Dendritic cell treated with granulocyte-macrophage colony-stimulating factor and Interleukin-4, amounts not matched to agents 40 ng/mL and 50 ng/mL, for 4 days (primary cell): ENCODE data around the gene ABHD18.
"Not testable (repeated sequence)": the region's sequence is repeated elsewhere in the genome, so short reads cannot be mapped to it uniquely, and the experiment has no call there.

Experiments used
- H3K27ac Mint-ChIP-seq: one replicate; pipeline ENCODE4 v1.8.0; 2022; ENCODE audit warnings: mild to moderate bottlenecking, mixed read lengths
- H3K27me3 Mint-ChIP-seq: one replicate; pipeline ENCODE4 v1.8.0; 2022; ENCODE audit warnings: mild to moderate bottlenecking, mixed read lengths
- H3K36me3 Mint-ChIP-seq: one replicate; pipeline ENCODE4 v1.8.0; 2022; ENCODE audit warnings: low read depth, mixed read lengths
- H3K4me1 Mint-ChIP-seq: one replicate; pipeline ENCODE4 v1.8.0; 2022; ENCODE audit warnings: low read depth, mixed read lengths
- H3K4me3 Mint-ChIP-seq: one replicate; pipeline ENCODE4 v1.8.0; 2022; ENCODE audit warnings: mild to moderate bottlenecking, moderate library complexity, mixed read lengths
- H3K9me3 Mint-ChIP-seq: one replicate; pipeline ENCODE4 v1.8.0; 2022; ENCODE audit warnings: mixed read lengths
- intact Hi-C: fragments of 100-400 bp; cut with micrococcal nuclease; formaldehyde crosslinking; loops from one replicate; pipeline ENCODE4 v1.15.0; 2022

ABHD18 gene

DNA sequence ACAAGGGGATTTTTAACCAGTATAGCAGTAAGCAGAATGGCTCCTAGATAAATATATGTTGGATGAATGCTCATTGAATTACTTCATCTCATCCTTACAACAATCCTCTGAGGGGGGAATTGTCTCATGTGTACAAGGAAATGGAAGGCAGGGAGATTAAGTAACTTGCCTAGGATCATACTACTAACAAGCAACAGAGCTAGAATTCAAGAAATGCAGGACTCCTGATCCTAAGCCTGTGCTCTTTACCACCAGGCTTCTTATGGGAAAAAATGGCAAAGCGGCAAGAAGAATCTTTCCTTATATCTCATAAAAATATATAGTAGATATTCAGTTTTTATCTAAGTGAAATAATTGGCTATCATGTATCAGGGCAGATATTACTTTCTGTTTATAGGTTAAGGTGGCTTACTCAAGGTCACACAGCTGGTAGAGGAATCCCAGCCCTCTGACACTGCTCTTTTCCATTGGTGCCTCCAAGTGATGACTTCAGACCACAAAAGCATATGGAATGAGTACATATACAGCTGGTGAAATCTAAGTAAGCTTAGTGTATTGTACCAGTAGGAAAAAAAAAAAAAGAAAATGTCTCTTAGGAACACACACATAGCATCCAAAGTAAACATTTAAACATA lies 2.1 kb downstream of the ABHD18 start:
- Mint-ChIP-seq H3K4me3 (no peak overlapping the region), H3K27ac (no peak overlapping the region), H3K4me1 (peaks cover 18% of the 10 kb centered on the region), H3K9me3 (no peaks in the 10 kb centered on the region), H3K36me3 (peaks cover 14% of the 10 kb centered on the region), H3K27me3 (no peaks in the 10 kb centered on the region)
- intact Hi-C loops = loop anchor here (5.0 to 10.0 kb wide), 2 partner anchors 185 to 342 kb away; partner anchors contain the start of gene HSPA4L

DNA sequence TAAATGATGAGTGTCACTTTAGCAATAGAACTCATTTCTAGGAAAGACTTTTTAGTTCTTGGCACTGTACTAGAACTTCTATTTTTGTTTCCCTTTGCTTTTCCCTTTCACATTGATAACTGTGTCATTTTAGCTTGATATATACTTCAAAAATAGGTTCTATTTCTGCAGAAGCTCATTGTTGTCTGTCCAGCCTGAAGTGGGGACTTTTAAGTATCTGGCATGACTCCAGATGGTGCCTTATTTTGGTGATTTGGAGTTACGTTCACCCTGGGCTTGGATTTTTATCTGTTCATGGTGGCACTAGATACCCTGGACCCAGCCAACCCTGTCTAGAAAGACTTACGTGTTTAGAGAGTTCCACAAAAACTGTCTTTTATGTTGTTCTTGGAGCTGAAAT lies 3.4 kb downstream of the ABHD18 start:
- H3K27me3 Mint-ChIP-seq = no peaks in the 10 kb centered on the region
- peaks cover 24% of the 10 kb centered on the region for H3K36me3 Mint-ChIP-seq
- no peaks in the 10 kb centered on the region for H3K9me3 Mint-ChIP-seq
- intact Hi-C loops = loop anchor here (5.0 to 10.0 kb wide), 2 partner anchors 186 to 344 kb away; partner anchors contain the start of gene HSPA4L
- peaks cover 11% of the 10 kb centered on the region for H3K4me1 Mint-ChIP-seq
- H3K4me3 Mint-ChIP-seq = no peak overlapping the region
- H3K27ac Mint-ChIP-seq = no peak overlapping the region

DNA sequence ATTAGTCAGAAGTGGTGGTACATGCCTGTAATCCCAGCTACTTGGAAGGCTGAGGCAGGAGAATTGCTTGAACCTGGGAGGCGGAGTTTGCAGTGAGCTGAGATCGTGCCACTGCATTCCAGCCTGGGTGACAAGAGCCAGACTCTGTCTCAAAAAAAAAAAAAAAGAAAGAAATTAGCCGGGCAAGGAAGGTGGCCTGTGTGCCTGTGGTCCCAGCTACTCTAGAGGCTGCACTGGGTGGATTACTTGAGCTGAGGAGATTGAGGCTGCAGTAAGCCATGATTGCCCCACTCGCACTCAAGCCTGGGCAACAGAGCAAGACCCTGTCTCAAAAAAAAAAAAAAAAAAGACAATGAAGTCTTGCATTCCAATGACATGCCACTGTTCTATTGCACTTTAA lies 5.7 kb downstream of the ABHD18 start:
- H3K27ac Mint-ChIP-seq, intact Hi-C loops, H3K9me3 Mint-ChIP-seq, H3K27me3 Mint-ChIP-seq, H3K4me1 Mint-ChIP-seq, H3K4me3 Mint-ChIP-seq: not testable (repeated sequence)
- peaks cover 26% of the 10 kb centered on the region for H3K36me3 Mint-ChIP-seq

GRCh38 chr4:127975121-127975770 lies 10.0 kb downstream of the ABHD18 start:
- no peak overlapping the region for H3K27ac Mint-ChIP-seq
- intact Hi-C loops = no loop called here
- H3K36me3 Mint-ChIP-seq = peaks cover 38% of the 10 kb centered on the region
- H3K4me1 Mint-ChIP-seq = no peaks in the 10 kb centered on the region
- no peak overlapping the region for H3K4me3 Mint-ChIP-seq
- no peaks in the 10 kb centered on the region for H3K9me3 Mint-ChIP-seq
- H3K27me3 Mint-ChIP-seq = no peaks in the 10 kb centered on the region

DNA sequence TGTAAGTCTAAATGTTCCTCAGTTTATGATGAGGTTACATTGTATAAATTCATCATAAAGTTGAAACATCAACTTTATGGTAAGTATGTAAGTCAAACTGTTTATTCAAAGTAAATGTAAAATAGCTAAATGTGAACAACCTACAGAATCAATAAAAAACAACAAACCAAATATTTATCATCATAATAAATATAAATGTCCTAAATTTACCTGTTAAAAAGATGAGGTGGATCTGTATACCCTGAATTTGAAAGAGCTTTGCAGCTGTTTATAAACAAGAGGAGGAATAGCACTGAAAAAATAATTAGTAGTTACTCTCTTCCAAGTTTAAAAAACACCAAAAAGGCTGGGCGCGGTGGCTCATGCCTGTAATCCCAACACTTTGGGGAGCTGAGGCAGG lies 13.7 kb downstream of the ABHD18 start:
- Mint-ChIP-seq H3K27me3 (no peaks in the 10 kb centered on the region), H3K27ac (no peak overlapping the region), H3K36me3 (peaks cover 34% of the 10 kb centered on the region), H3K4me3 (no peak overlapping the region), H3K9me3 (no peaks in the 10 kb centered on the region), H3K4me1 (no peaks in the 10 kb centered on the region)
- intact Hi-C loops = no loop called here

GRCh38 chr4:127982445-127982844 lies 17.2 kb downstream of the ABHD18 start:
- intact Hi-C loops = no loop called here
- Mint-ChIP-seq H3K4me1 (no peaks in the 10 kb centered on the region), H3K36me3 (peaks cover 46% of the 10 kb centered on the region), H3K27ac (no peak overlapping the region), H3K27me3 (no peaks in the 10 kb centered on the region), H3K9me3 (no peaks in the 10 kb centered on the region), H3K4me3 (no peak overlapping the region)

DNA sequence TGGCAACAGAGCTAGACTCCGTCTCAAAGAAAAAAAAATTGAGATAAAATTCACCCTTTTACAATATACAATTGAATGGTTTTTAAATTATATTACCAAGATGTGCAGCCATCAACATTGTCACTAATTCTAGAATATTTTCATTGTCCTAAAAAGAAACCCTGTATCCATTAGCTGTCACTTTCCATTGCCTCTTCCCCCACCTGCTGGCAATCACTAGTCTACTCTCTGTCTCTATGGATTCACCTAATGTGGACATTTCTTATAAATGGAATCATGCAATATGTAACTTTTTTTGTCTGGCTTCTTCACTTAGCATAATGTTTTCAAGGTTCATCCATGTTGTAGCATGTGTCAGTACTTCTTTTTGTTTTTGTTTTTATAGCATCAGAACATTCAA lies 20.8 kb downstream of the ABHD18 start:
- Mint-ChIP-seq H3K27me3 (no peaks in the 10 kb centered on the region), H3K9me3 (no peaks in the 10 kb centered on the region), H3K27ac (no peak overlapping the region), H3K4me1 (peaks cover 8% of the 10 kb centered on the region), H3K4me3 (no peak overlapping the region), H3K36me3 (peaks cover 53% of the 10 kb centered on the region)
- intact Hi-C loops = no loop called here

- intact Hi-C loops = no loop called here
- Mint-ChIP-seq H3K9me3 (no peaks in the 10 kb centered on the region), H3K36me3 (peaks cover 51% of the 10 kb centered on the region), H3K27me3 (no peaks in the 10 kb centered on the region), H3K4me3 (no peak overlapping the region), H3K4me1 (peaks cover 25% of the 10 kb centered on the region), H3K27ac (no peak overlapping the region)
These were observed 23.4 kb downstream of the ABHD18 start for GRCh38 chr4:127988638-127989037.

- Mint-ChIP-seq H3K9me3 (peaks cover 9% of the 10 kb centered on the region), H3K4me3 (peak overlapping the region; percentile 49), H3K27ac (peak overlapping the region; percentile 56), H3K27me3 (no peaks in the 10 kb centered on the region), H3K4me1 (peaks cover 43% of the 10 kb centered on the region), H3K36me3 (peaks cover 38% of the 10 kb centered on the region)
- intact Hi-C loops = no loop called here
These were observed 27.9 kb downstream of the ABHD18 start for GRCh38 chr4:127993151-127993550.

GRCh38 chr4:127995776-127996175 lies 30.6 kb downstream of the ABHD18 start:
- H3K4me3 Mint-ChIP-seq = no peak overlapping the region
- peaks cover 9% of the 10 kb centered on the region for H3K9me3 Mint-ChIP-seq
- peaks cover 37% of the 10 kb centered on the region for H3K4me1 Mint-ChIP-seq
- no peak overlapping the region for H3K27ac Mint-ChIP-seq
- peaks cover 39% of the 10 kb centered on the region for H3K36me3 Mint-ChIP-seq
- intact Hi-C loops = no loop called here
- no peaks in the 10 kb centered on the region for H3K27me3 Mint-ChIP-seq

GRCh38 chr4:127996521-127996920 lies 31.3 kb downstream of the ABHD18 start:
- H3K36me3 Mint-ChIP-seq = peaks cover 33% of the 10 kb centered on the region
- H3K27ac Mint-ChIP-seq, H3K4me3 Mint-ChIP-seq, intact Hi-C loops, H3K27me3 Mint-ChIP-seq, H3K9me3 Mint-ChIP-seq: not testable (repeated sequence)
- H3K4me1 Mint-ChIP-seq = peaks cover 37% of the 10 kb centered on the region

GRCh38 chr4:127997534-127998388 lies 32.6 kb downstream of the ABHD18 start:
- Mint-ChIP-seq H3K36me3 (peaks cover 46% of the 10 kb centered on the region), H3K4me3 (no peak overlapping the region), H3K27ac (peak overlapping the region; percentile 28)

GRCh38 chr4:128006592-128006991 lies 41.4 kb downstream of the ABHD18 start:
- Mint-ChIP-seq H3K27ac (no peak overlapping the region), H3K27me3 (no peaks in the 10 kb centered on the region), H3K4me3 (no peak overlapping the region), H3K9me3 (no peaks in the 10 kb centered on the region), H3K4me1 (no peaks in the 10 kb centered on the region), H3K36me3 (peaks cover 51% of the 10 kb centered on the region)
- intact Hi-C loops = no loop called here

More at GRCh38 chr4:127997534-127998388, 32.6 kb downstream of the ABHD18 start:
- Mint-ChIP-seq H3K4me1 (peaks cover 29% of the 10 kb centered on the region), H3K27me3 (no peaks in the 10 kb centered on the region), H3K9me3 (peaks cover 9% of the 10 kb centered on the region)
- intact Hi-C loops = no loop called here

- Mint-ChIP-seq H3K36me3 (peaks cover 55% of the 10 kb centered on the region), H3K4me1 (no peaks in the 10 kb centered on the region), H3K4me3 (no peak overlapping the region), H3K27ac (no peak overlapping the region), H3K27me3 (no peaks in the 10 kb centered on the region), H3K9me3 (no peaks in the 10 kb centered on the region)
- intact Hi-C loops = no loop called here
These were observed 44.2 kb downstream of the ABHD18 start for GRCh38 chr4:128009428-128009827.
